Lung (tissue), 12 donors: ENCODE data around the gene SND1. TPM values are rescaled to one million over a fixed set of nuclear protein-coding genes. Genes with fewer than 3 reads are reported as not detected.

Source experiments
- ATAC-seq: fragments of 200-7000 bp; cut with Tn5 transposase; one replicate; pipeline ENCODE4 v1.9.1; 2020; ENCODE audit warnings: moderate number of reproducible peaks; ENCODE audit not compliant: insufficient read depth, low FRiP score
- DNase-seq, 3 donors: peaks; one replicate each; pipeline ENCODE4 v3.0.0-alpha.2; 2013 to 2017
- H3K27ac ChIP-seq, 2 donors: one replicate each; pipeline ENCODE4 v1.5.1; 2013; ENCODE audit warnings: mild to moderate bottlenecking in 2 of 2, moderate library complexity in 2 of 2, control low read depth in 1 of 2, inconsistent platforms in 1 of 2, low read depth in 1 of 2, low read length in 1 of 2
- H3K27me3 ChIP-seq, 3 donors: one replicate each; pipeline ENCODE4 v1.5.1; 2013; ENCODE audit warnings: low read length in 2 of 3; ENCODE audit not compliant: control insufficient read depth in 3 of 3, insufficient read depth in 3 of 3
- H3K36me3 ChIP-seq, 4 donors: one replicate each; pipeline ENCODE4 v1.5.1; 2013; ENCODE audit warnings: low read length in 4 of 4, mild to moderate bottlenecking in 1 of 4, moderate library complexity in 1 of 4; ENCODE audit not compliant: control insufficient read depth in 4 of 4, insufficient read depth in 4 of 4
- H3K4me1 ChIP-seq, 5 donors: one replicate each; pipeline ENCODE4 v1.5.1; 2013; ENCODE audit warnings: low read length in 5 of 5, mild to moderate bottlenecking in 2 of 5, moderate library complexity in 1 of 5; ENCODE audit not compliant: control insufficient read depth in 5 of 5, insufficient read depth in 5 of 5
- H3K4me3 ChIP-seq: one replicate; pipeline ENCODE4 v1.5.1; 2013; ENCODE audit warnings: mild to moderate bottlenecking, control low read depth, moderate library complexity
- H3K9ac ChIP-seq, 2 donors: one replicate each; pipeline ENCODE4 v1.5.1; 2013; ENCODE audit warnings: low read length in 2 of 2, control low read depth in 1 of 2; ENCODE audit not compliant: insufficient read depth in 1 of 2
- H3K9me3 ChIP-seq, 4 donors: one replicate each; pipeline ENCODE4 v1.5.1; 2013; ENCODE audit warnings: low read length in 3 of 4, mild to moderate bottlenecking in 1 of 4, moderate library complexity in 1 of 4; ENCODE audit not compliant: control insufficient read depth in 4 of 4, insufficient read depth in 3 of 4
- WGBS, 2 donors: extraction: QIAGEN DNeasy Blood & Tissue Kit; methylation state at CpG; one replicate each; pipeline ENCODE4 v1.1.7; 2013; 5-methylcytosine and 5-hydroxymethylcytosine counted together
- polyA plus RNA-seq, 2 donors: library from polyadenylated mRNA; stranded (reverse); fragments of 200-250 nt; gene quantifications; one replicate each; pipeline ENCODE4 v1.2.1, GENCODE V29; 2013
- total RNA-seq, 2 donors: library from RNA; depleted of rRNA in 1 of 2; stranded (reverse); fragments of >200 nt in 1 of 2; gene quantifications; one replicate each; pipeline ENCODE4 v1.2.1, GENCODE V29; 2014 to 2021
- TF ChIP-seq, protein P1 (sequence below): IDR thresholded peaks from 2 replicates; pipeline ENCODE4 v1.5.1; 2012; ENCODE audit warnings: mild to moderate bottlenecking; ENCODE audit errors: control extremely low read depth, extremely low read depth
- donor health status: control.
- donor health status: control.
- donor health status: Bipolar disorder and iron deficiency.
- donor health status: healthy.
- donor health status: DM: yes; HTN: yes; CAD: no.

SND1 gene
- total and polyA plus RNA-seq, 4 donors: 94.5 to 210 (median 137) TPM

- 97% methylated on average over 6 of the region's 6 CpGs for WGBS, 2 donors
- no peak overlapping the region for H3K4me3 ChIP-seq
- no peaks in the 10 kb centered on the region for H3K27me3 ChIP-seq
- no peak overlapping the region for H3K27ac ChIP-seq
- DNase-seq (no peak), ATAC-seq (no peak)
- peaks cover 0 to 2% (median 0%) of the 10 kb centered on the region in 4 donors for H3K9me3 ChIP-seq
- TF ChIP-seq, protein P1, sequence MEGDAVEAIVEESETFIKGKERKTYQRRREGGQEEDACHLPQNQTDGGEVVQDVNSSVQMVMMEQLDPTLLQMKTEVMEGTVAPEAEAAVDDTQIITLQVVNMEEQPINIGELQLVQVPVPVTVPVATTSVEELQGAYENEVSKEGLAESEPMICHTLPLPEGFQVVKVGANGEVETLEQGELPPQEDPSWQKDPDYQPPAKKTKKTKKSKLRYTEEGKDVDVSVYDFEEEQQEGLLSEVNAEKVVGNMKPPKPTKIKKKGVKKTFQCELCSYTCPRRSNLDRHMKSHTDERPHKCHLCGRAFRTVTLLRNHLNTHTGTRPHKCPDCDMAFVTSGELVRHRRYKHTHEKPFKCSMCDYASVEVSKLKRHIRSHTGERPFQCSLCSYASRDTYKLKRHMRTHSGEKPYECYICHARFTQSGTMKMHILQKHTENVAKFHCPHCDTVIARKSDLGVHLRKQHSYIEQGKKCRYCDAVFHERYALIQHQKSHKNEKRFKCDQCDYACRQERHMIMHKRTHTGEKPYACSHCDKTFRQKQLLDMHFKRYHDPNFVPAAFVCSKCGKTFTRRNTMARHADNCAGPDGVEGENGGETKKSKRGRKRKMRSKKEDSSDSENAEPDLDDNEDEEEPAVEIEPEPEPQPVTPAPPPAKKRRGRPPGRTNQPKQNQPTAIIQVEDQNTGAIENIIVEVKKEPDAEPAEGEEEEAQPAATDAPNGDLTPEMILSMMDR: no peak
- H3K9ac ChIP-seq: no peak overlapping the region
- H3K36me3 ChIP-seq: peaks cover 1 to 3% (median 2%) of the 10 kb centered on the region in 4 donors
- peaks cover 0 to 10% (median 3%) of the 10 kb centered on the region in 5 donors for H3K4me1 ChIP-seq
These were observed 188.4 kb downstream of the SND1 start for GRCh38 chr7:127840226-127840951.

- TF ChIP-seq, protein P1: no peak
- H3K27ac ChIP-seq: peak overlapping the region in 1 of 2 donors; percentile 24
- ATAC-seq (no peak), DNase-seq (no peak)
- H3K4me1 ChIP-seq: peaks cover 0 to 5% (median 2%) of the 10 kb centered on the region in 5 donors
- H3K27me3 ChIP-seq: no peaks in the 10 kb centered on the region
- no peaks in the 10 kb centered on the region for H3K9me3 ChIP-seq
- peaks cover 0 to 5% (median 1%) of the 10 kb centered on the region in 4 donors for H3K36me3 ChIP-seq
- H3K9ac ChIP-seq: no peak overlapping the region
- WGBS, 2 donors: 72 to 82% methylated on average over 2 of the region's 2 CpGs
- no peak overlapping the region for H3K4me3 ChIP-seq
These were observed 192.2 kb downstream of the SND1 start for GRCh38 chr7:127844165-127844564.

DNA sequence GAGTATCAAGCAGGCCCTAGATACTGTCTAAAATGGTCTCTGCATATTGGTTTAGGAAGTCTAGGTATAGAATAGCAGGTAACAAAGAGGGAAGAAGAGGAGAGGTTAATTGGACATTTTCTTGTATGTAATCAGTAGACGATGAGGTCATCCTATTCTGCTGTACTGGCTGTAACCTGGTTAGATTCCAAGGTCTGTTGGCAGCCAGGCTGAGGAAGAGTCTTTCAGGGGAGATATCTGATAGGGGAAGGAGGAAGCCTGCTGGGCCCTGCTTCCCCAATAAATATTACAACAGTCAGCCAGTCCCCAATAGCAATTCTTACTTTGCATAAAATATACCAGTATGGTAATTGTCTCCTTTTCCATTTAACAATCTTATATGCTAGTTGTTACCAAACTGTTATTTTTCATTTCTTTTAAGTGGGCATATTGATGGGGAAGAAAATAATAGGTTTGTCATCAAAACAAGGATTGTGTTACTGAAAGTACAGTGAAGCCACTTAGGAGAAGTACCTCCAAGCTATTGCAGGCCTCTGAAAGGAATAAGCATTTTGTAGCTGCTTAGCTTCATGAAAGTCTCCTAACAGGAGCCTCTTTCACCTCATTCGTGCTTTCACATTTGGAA lies 192.8 kb downstream of the SND1 start:
- no peak overlapping the region for H3K9ac ChIP-seq
- ATAC-seq: no peak
- peaks cover 0 to 7% (median 1%) of the 10 kb centered on the region in 4 donors for H3K36me3 ChIP-seq
- TF ChIP-seq, protein P1: no peak
- H3K27ac ChIP-seq: no peak overlapping the region
- 35 to 47% methylated on average over 2 of the region's 2 CpGs for WGBS, 2 donors
- no peaks in the 10 kb centered on the region for H3K27me3 ChIP-seq
- no peak for DNase-seq
- peaks cover 0 to 3% (median 0%) of the 10 kb centered on the region in 5 donors for H3K4me1 ChIP-seq
- no peak overlapping the region for H3K4me3 ChIP-seq
- no peaks in the 10 kb centered on the region for H3K9me3 ChIP-seq
